Astrocyte of the spinal cord (primary cell): ENCODE data around the gene CIRBP.

Source experiments
- DNase-seq: peaks from one replicate; pipeline ENCODE4 v3.0.0; 2011; ENCODE audit warnings: low read depth, low spot score
- H3K4me3 ChIP-seq: 2 replicates; pipeline ENCODE4 v1.5.1; 2011; ENCODE audit warnings: low read depth, mild to moderate bottlenecking, low read length, moderate library complexity
- in situ Hi-C: cut with HindIII; loops from 2 replicates; pipeline ENCODE4 v1.10.0; 2017; ENCODE audit warnings: low sequenced_read_pairs
- TF ChIP-seq, protein P1 (sequence below): IDR thresholded peaks from 2 replicates; pipeline ENCODE4 v1.5.1; 2012; ENCODE audit warnings: low read depth, mild to moderate bottlenecking, low read length, inconsistent platforms

The CIRBP gene

DNA sequence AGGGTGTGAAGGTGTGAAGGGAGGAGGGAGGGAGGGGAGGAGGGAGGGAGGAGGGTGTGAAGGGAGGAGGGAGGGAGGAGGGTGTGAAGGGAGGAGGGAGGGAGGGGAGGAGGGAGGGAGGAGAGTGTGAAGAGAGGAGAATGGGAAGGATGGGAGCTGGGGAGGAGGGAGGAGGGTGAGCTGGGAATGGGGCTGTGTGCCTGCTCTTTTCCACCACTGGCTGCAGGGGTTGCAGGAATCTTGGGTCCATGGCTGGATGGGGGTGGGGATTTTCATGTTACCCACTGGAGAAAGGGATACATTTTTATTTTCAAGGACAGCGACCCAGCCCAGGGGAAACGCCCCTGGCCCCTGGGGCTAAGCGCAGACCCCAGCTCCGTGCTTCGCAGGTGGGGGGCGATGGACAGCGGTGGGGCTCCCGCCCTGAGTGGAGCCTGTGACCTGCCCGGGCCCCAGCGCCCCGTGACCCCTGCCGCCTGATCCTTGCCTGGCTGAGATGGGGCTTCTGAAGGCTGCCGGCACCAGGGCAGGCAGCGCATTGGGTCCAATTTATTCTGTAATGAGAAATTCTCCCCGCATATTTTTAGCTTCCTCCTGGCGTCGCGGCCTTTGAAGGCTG lies 13.6 kb downstream of the CIRBP start:
- TF ChIP-seq, protein P1, sequence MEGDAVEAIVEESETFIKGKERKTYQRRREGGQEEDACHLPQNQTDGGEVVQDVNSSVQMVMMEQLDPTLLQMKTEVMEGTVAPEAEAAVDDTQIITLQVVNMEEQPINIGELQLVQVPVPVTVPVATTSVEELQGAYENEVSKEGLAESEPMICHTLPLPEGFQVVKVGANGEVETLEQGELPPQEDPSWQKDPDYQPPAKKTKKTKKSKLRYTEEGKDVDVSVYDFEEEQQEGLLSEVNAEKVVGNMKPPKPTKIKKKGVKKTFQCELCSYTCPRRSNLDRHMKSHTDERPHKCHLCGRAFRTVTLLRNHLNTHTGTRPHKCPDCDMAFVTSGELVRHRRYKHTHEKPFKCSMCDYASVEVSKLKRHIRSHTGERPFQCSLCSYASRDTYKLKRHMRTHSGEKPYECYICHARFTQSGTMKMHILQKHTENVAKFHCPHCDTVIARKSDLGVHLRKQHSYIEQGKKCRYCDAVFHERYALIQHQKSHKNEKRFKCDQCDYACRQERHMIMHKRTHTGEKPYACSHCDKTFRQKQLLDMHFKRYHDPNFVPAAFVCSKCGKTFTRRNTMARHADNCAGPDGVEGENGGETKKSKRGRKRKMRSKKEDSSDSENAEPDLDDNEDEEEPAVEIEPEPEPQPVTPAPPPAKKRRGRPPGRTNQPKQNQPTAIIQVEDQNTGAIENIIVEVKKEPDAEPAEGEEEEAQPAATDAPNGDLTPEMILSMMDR, result no peak
- H3K4me3 ChIP-seq, result no peak overlapping the region
- DNase-seq, result no peak
- in situ Hi-C loops, result no loop called here

DNA sequence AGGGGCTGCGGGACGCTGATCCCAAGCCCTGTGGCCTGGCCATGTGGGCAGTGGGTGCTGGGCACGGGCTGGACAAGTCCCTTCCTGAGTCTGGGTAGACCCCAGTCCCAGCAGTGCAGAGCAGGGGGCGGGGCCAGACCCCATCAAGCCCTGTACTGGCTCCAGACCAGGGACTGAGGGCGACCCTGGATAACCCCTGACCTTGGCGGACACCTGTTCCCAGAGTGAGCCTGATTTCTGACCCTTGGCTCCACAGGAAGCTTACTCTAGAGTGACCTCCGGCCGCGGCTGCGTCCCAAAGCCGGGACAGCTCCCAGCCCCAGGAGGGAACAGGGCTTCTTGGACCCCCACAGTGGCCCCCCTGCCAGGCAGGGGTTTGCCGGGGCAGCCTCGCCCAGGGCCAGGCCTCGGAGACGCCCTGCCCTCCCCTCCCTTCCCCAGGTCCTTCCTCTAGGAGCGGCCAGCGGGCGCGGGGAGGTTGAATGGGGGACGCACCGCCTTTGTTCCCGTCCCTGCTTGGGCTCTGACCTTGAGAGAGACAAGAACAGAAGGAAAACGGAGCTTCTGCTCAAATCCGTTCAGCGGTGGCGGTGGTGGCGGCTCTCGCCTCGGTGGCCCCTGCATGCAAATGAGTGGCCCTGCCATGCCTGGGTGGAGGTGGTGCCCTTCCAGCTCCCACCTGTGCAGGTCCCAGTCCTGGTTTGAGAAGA lies 14.2 kb downstream of the CIRBP start:
- H3K4me3 ChIP-seq, result no peak overlapping the region
- in situ Hi-C loops, result no loop called here
- no peak for DNase-seq
- TF ChIP-seq, protein P1, result no peak

DNA sequence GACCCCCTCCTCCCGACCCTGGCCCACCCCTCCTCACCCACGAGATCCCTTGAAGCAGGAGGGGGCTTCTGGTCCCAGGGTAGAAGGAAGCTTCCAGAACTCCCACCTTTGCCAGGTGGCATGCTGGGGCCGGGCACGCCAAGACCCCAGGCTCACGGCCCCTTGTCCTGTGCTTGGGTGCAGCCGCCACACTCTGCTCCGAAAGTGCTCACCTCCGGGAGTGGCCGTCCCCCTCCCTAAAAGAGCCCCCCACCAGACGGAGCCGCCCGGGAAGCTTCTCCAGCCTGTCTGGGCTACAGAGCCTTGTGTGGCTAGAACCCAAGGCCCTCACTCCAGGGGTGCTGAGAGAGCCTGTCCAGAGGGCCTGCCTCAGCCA lies 14.8 kb downstream of the CIRBP start:
- no peak for DNase-seq
- in situ Hi-C loops, result no loop called here
- TF ChIP-seq, protein P1, result no peak
- no peak overlapping the region for H3K4me3 ChIP-seq

DNA sequence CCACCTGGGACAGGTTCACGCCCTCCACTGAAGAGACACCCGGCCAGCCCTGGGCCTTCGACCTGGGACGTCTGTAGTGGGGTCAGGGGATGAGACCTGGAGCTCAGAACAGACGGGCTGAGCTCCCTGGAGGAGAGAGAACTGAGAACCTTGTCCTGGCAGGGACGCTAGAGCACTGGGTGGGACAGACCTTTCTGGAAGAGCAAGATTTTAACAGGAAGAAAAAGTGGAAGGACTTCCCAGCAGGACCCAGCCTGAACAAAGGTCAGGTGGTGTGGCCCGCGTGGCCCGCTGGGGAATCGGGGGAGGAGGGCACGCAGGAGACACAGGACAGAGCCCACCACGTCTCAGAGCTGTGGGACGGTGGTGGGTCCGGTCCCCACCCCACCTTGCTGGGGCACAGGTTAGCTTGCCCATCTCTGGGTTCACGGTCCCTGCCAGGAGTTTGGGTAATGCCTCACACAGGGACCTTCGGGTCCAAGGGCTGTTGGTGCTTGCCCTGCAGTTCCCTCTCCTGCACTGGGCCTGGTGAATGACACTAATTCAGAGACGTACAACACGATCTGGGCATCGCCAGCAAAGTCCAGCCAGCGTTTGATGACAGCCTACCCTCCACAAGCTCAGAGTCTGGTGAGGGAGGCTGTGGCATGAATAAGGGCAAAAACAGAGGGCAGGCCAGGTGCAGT lies 15.3 kb downstream of the CIRBP start:
- TF ChIP-seq, protein P1, result no peak
- in situ Hi-C loops, result no loop called here

DNA sequence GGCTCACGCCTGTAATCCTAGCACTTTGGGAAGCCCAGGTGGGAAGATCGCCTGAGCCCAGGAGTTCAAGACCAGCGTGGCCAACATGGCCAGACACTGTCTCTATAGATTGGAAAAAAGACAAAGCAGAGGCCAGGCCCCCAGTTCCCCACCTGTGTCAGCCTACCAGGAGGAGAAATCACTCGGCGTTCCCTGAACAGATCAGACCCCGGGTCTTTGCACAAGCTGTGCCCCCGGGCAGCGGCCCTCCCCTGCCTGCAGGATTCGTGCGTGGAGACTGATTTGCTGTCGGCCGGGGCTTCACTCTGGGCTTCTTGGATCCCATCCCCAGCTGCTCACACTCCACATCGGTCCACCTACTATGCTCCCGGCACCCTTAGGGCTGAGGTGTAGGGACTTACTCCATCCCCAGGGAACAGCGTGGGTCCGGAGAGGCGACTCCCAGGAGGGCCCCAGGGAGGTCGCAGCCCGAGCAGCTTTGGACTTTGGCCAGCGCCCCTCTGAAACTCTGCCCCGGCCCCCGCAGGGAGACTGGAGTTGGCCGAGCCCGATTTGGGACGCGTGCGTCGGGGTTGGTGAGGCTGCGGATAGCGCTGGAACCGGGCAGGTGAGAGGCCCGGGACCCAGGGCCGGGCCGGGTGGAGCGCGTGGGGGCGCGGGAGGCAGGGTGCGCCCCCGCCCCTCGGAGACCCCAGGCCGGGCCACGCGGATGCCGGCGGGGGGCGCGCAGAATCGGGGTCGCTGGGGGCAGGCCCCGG lies 16.0 kb downstream of the CIRBP start:
- no peak for DNase-seq
- H3K4me3 ChIP-seq, result no peak overlapping the region
- TF ChIP-seq, protein P1, result no peak
- in situ Hi-C loops, result no loop called here

More for the DNA sequence above, 15.3 kb downstream of the CIRBP start:
- H3K4me3 ChIP-seq, result no peak overlapping the region
- no peak for DNase-seq

DNA sequence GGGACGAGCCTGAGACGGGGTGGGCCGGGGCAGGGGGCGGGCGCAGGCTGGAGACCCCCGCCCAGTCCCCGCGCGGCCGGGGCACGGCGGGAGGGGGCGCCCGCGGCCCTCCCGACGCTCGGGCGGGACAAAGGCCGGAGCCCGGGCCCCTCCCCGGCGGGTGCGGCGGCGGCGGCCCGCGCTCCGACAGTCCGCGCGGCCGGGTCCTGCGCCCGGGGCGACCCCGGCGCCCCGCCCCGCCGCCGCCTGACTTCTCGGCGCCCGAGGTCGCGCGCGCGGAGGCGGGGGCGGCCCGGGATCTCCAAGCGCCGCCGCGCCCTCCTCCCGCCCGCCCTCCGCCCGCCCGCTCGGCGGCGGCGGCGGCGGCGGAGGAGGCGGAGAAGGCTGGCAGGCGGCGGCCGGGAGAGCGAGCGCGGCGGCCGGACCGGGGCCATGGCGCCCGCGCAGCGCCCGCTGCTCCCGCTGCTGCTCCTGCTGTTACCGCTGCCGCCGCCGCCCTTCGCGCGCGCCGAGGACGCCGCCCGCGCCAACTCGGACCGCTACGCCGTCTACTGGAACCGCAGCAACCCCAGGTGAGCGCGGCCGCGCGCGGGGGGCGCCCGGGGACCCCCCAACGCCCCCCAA lies 16.7 kb downstream of the CIRBP start, which contains the start of gene EFNA2:
TSS of gene EFNA2 (plus strand) at position 137 of the 624 bp plus-strand sequence. CDS start at position 433, 296 bp downstream.
- TF ChIP-seq, protein P1, result no peak
- no peak within 1 kb of the TSS for H3K4me3 ChIP-seq
- in situ Hi-C loops, result no loop called here
- DNase-seq, result no peak
